ENCODE data around the gene SMAD3.

DNA sequence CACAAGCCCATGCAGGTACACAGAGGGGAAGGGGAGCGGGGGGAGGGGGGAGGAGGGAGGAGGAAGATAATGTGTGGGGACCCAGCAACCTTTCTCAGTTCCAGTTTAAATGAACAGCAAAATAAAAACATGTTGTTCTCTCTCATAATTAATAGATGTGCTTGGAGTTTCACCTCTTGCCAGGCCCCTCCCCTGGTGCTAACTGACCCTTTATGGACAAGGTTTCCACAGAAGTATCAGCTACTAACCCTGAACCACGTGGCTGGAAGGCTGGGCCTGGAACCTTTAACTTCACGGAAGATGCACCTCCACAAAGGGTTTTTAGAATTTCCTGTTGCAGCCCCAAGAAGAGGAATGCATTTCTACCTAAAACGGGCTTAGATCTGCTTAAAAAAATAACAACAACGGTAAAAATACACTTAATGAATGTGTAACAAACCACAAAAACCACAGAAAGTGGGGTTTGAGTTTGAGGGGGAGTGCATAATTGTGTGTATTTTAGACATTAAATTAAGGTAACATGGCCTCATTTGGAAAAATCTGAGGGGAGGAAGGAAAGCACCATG, 14.8 kb upstream of the SMAD3 start:
- TF ChIP-seq CTCF (conservative IDR thresholded peaks at IDR 0.05), result no peak
- TF ChIP-seq ZFX (IDR thresholded peaks at IDR 0.05), result no peak

All from C4-2B (cell line).